ENCODE data around the gene PRRX1.

Gene PRRX1

GRCh38 chr1:170703591-170703990, 39.7 kb downstream of the PRRX1 start:
- no peak for DNase-seq
- no peaks in the 10 kb centered on the region for H3K9me3 Mint-ChIP-seq
- no peaks in the 10 kb centered on the region for H3K27me3 Mint-ChIP-seq (ENCODE audit: low read depth, poor library complexity)
- peaks cover 13% of the 10 kb centered on the region for H3K4me1 Mint-ChIP-seq
- no peak overlapping the region for H3K4me3 Mint-ChIP-seq
- TF ChIP-seq CTCF (IDR thresholded peaks at IDR 0.05), result no peak
- H3K36me3 Mint-ChIP-seq (ENCODE audit: low read depth), result no peaks in the 10 kb centered on the region
- H3K27ac Mint-ChIP-seq, result no peak overlapping the region

GRCh38 chr1:170704256-170704655, 40.3 kb downstream of the PRRX1 start:
- no peaks in the 10 kb centered on the region for H3K9me3 Mint-ChIP-seq

GRCh38 chr1:170705981-170706380, 42.0 kb downstream of the PRRX1 start:
- Mint-ChIP-seq H3K36me3 (ENCODE audit: low read depth) (no peaks in the 10 kb centered on the region), H3K27ac (no peak overlapping the region), H3K4me3 (no peak overlapping the region), H3K27me3 (ENCODE audit: low read depth, poor library complexity) (no peaks in the 10 kb centered on the region), H3K4me1 (no peaks in the 10 kb centered on the region), H3K9me3 (no peaks in the 10 kb centered on the region)
- no peak for TF ChIP-seq CTCF (IDR thresholded peaks at IDR 0.05)
- DNase-seq, result no peak

More at GRCh38 chr1:170704256-170704655, 40.3 kb downstream of the PRRX1 start:
- Mint-ChIP-seq H3K36me3 (ENCODE audit: low read depth) (no peaks in the 10 kb centered on the region), H3K27ac (no peak overlapping the region), H3K27me3 (ENCODE audit: low read depth, poor library complexity) (no peaks in the 10 kb centered on the region), H3K4me3 (no peak overlapping the region), H3K4me1 (peaks cover 6% of the 10 kb centered on the region)
- no peak for TF ChIP-seq CTCF (IDR thresholded peaks at IDR 0.05)
- no peak for DNase-seq

- no peak for DNase-seq
- H3K27ac Mint-ChIP-seq, result no peak overlapping the region
- no peaks in the 10 kb centered on the region for H3K27me3 Mint-ChIP-seq (ENCODE audit: low read depth, poor library complexity)
- no peak overlapping the region for H3K4me3 Mint-ChIP-seq
- H3K4me1 Mint-ChIP-seq, result no peaks in the 10 kb centered on the region
- H3K9me3 Mint-ChIP-seq, result peaks cover under 1% of the 10 kb centered on the region
- no peak for TF ChIP-seq CTCF (IDR thresholded peaks at IDR 0.05)
- no peaks in the 10 kb centered on the region for H3K36me3 Mint-ChIP-seq (ENCODE audit: low read depth)
Measured at GRCh38 chr1:170707117-170707516, 43.2 kb downstream of the PRRX1 start.

GRCh38 chr1:170707959-170708655, 44.2 kb downstream of the PRRX1 start:
- Mint-ChIP-seq H3K36me3 (ENCODE audit: low read depth) (no peaks in the 10 kb centered on the region), H3K27me3 (ENCODE audit: low read depth, poor library complexity) (no peaks in the 10 kb centered on the region), H3K9me3 (peaks cover 4% of the 10 kb centered on the region), H3K4me3 (no peak overlapping the region), H3K27ac (no peak overlapping the region), H3K4me1 (no peaks in the 10 kb centered on the region)
- DNase-seq, result no peak
- no peak for TF ChIP-seq CTCF (IDR thresholded peaks at IDR 0.05)

GRCh38 chr1:170711682-170712081, 47.8 kb downstream of the PRRX1 start:
- no peak for TF ChIP-seq CTCF (IDR thresholded peaks at IDR 0.05)
- Mint-ChIP-seq H3K27me3 (ENCODE audit: low read depth, poor library complexity) (no peaks in the 10 kb centered on the region), H3K36me3 (ENCODE audit: low read depth) (no peaks in the 10 kb centered on the region), H3K4me3 (no peak overlapping the region), H3K9me3 (peaks cover 4% of the 10 kb centered on the region), H3K4me1 (peaks cover 2% of the 10 kb centered on the region), H3K27ac (no peak overlapping the region)
- DNase-seq, result no peak

Data from nephron progenitor cell (in vitro differentiated cells).